Measurements from ENCODE around the gene CYFIP2.
"Not testable (repeated sequence)": the region's sequence is repeated elsewhere in the genome, so short reads cannot be mapped to it uniquely, and the experiment has no call there.

Gene CYFIP2

DNA sequence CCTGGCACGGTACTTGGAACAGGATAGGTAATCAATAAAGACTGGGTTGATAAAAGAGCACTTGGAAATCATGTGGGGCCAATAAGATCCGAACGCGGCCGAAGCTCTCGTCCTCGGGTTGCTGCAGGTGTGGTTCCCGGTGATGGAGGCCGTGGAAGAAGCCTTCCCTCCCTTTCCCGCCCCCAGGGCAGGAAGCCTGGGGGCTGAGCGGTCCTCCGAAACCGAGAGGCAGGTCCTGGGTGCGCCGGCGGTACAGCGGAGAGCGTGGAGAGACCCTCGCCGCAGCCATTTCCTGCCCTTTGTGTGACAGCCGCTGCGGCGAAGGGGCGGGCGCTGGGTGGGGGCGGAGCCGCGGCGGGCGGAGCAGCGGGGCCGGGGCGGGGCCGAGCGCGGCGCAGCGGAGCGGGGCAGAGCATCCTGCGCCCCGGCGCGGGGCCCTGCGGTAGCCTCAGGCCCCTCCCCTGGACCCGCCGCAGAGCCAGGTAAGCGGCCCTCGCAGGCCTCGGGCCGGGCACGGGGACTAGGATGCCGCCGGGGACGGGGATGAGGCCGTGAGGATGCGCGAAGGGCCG is at the start of gene CYFIP2:
CYFIP2 (plus strand) TSS at position 410 of the 572 bp plus-strand sequence. CDS start 19,239 bp downstream, outside the sequence.
- DNase-seq: peak; percentile 22

DNA sequence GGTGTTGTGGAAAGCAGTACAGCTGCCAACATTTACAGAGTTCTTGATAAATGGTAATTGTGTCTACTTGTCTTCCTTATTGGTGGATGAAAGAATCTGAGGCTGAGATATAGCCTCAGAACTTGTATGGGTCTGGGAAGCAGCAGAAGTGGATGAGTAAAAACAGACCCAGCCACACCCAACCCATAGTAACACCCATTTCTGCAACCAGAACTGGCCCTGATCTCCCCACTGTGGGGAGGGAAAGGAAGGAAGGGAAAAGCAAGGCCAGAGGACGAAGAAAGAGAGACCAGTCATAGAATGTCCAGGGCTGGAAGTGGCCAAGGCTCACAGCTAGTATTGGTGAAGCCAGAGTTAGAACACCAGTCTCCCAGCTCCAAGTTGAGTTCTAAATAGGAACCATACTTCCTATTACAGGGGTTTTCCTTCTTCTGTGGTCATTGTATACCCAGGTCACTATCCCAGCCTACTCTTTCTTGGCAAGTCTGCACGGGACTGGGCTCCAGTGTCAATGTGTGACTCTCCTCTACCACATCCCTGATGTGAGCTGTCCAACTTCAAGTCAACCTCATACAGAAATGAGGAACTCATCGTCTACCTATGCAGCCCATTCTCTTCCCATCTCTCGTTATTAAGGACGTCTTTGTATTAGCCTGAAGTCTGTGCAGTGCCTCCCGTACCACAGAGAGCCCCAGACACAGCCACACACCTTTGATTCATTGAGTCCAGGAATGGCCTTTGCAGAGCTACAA is 49.4 kb upstream of the CYFIP2 start:
- no peak for DNase-seq

GRCh38 chr5:157217289-157218024 is 48.5 kb upstream of the CYFIP2 start:
- no peak for DNase-seq

DNA sequence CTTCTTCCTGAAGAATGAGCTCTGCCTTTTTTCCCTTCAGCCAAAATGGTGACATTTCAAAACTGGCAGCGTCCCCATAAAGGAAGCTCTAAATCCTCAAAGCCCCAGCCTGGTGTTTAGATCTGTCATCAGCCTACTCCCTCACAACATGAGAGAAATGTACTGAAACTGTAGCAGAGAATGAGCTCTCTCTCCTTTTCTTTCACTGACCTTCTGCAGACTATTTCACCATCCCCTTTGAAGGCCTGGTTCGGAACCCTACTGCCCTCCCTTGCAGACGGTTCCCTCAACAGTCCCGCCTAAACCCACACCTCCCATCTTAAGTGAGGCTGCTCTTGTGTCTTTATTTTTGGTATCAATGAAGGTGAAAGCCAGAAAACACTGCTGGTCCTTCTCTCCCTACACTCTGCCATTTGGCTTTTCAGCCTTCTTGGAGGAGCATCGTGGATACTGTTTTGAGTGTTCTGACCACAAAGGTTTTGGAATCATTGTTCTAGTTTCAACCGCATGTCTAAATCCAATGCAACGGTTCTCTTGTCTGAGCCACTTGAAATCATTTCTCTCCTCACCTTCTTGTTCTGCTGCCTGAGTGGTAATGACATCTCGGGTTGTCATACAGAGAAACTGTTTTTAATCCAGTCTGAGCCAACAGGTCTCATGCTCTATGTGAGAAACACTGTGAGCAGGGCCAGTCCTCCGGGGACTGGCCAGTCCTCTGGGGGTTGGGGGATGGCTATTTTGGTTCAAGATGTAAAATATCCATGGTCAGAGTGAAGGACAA is 46.2 kb upstream of the CYFIP2 start:
- DNase-seq: no peak

DNA sequence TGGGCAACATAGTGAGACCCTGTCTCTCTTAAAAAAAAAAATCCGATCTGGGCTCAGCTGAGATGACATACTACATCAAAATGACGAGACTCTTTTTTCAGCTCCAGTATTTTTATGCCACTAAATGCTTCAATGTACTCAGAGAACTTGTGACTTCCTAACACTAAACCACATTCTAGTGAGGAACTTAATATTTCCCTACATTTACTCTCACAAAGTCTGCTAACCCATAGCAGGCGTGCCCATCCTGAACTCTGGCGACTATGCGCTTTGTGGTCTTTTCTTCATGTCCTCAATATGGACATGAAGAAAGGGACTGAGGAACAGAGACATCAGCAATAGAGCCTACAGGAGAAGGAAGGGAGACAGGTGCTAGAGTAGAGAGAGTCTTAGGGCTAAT is 44.0 kb upstream of the CYFIP2 start:
- DNase-seq: no peak

- DNase-seq: no peak
Observed at GRCh38 chr5:157222506-157223230, 43.3 kb upstream of the CYFIP2 start.

- no peak for DNase-seq
Observed at GRCh38 chr5:157225469-157226422, 40.2 kb upstream of the CYFIP2 start.

GRCh38 chr5:157230610-157231009 is 35.3 kb upstream of the CYFIP2 start:
- no peak for DNase-seq

GRCh38 chr5:157232706-157233105 is 33.2 kb upstream of the CYFIP2 start:
- DNase-seq: no peak

- DNase-seq: no peak
Observed at GRCh38 chr5:157233515-157233914, 32.4 kb upstream of the CYFIP2 start.

DNA sequence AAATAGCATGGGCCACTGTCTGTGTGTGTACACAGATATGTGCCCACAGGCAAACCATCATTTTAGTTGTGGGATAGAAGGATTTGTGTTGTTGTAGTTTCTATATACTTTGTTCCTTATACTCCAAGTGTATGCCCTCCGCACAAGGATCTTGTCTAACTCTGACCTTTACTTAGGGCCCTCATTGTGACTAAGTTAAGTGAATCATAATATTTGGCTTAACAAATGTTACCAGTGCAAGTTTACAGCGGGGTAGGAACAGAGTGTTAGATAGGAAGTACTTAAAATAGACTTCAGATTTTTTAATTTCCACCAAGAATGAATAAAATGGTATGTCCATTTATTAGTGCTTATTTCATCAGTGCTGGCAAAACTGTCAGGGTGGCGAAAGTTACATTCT is 29.5 kb upstream of the CYFIP2 start:
- DNase-seq: no peak

DNA sequence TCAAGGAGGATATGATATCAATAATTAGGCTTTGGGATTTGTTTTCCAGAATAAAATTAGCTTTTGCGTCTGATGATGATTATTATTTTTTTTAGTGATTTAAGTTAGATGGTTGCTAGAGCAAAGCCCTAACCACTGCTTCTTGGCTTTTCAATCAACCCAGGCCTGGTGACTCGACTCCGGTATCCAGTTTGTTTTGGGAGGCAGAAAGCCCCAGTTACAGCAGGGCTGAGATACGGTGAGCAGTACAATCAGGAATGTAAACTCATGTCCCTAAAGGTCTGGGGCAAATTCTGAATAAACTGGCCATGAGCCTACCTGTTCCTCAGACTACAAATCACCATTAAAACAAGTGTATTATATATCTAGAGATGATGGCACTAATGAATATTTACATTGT is 24.4 kb upstream of the CYFIP2 start:
- no peak for DNase-seq

DNA sequence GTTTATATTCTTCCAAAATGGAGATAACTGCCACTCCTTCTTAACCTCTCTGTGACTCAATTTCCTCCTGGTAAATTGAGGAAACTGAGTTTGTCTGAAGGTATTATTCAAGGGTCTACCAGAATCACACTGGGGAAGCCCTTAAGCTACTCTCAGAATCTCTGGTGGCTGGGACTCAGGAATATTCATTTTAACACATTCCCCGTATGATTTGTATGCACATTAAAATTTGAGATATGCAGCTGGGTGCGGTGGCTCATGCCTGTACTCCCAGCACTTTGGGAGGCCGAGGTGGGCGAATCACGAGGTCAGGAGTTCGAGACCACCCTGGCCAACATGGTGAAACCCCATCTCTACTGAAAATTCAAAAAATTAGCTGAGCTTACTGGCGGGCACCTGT is 21.2 kb upstream of the CYFIP2 start:
- DNase-seq: not testable (repeated sequence)

DNA sequence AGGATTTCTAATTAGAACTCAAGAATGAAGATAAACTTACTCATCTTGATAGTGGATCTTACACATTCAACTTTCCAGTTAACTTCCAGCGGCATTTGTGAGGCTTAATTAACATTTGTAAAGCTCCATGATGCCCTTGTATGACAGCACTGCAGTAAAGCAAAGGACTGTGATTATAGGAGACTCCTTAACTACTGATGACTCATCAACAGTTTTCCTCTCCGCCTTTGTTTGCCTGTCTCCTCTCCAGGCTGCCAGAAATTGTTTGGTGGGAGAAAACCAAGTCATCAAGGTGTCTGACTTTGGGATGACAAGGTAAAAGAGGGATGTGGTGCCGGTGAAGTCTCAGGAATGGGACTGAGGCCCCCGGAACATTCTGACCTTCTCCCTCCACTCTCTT is 20.4 kb upstream of the CYFIP2 start:
- DNase-seq: no peak

DNA sequence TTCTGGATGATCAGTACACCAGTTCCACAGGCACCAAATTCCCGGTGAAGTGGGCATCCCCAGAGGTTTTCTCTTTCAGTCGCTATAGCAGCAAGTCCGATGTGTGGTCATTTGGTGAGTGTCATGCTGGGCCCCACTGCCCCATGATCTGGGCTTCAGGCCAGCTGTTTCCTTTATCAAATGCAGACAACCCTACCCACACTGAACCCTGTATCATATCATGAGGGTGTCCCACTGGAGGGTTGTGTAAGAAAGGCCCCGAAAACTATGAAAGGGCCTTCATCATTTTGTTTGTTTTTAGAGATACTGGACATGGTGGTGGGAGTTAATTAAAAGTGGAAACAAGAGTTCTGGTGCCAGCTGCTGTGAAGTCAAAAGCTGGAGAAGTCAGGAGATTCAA is 20.0 kb upstream of the CYFIP2 start:
- DNase-seq: no peak

DNA sequence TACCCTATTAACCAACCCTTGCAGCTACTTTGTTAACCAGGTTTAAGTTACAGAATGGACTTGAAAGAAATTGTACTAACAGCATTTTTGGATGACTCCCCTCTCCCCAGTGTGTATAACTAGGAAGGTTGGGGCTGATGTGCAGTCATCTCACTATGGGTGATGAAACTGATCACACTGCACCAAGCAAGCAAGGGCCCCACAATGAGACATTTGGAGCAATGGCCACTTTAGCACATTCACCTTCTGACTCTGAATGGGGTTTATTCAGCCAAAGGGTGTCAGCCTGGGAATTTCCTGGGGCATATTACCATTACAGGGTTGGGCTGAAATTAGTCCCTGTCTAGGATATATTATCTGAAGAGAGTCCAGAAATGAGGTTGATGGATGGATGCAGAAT is 18.7 kb upstream of the CYFIP2 start:
- no peak for DNase-seq

DNA sequence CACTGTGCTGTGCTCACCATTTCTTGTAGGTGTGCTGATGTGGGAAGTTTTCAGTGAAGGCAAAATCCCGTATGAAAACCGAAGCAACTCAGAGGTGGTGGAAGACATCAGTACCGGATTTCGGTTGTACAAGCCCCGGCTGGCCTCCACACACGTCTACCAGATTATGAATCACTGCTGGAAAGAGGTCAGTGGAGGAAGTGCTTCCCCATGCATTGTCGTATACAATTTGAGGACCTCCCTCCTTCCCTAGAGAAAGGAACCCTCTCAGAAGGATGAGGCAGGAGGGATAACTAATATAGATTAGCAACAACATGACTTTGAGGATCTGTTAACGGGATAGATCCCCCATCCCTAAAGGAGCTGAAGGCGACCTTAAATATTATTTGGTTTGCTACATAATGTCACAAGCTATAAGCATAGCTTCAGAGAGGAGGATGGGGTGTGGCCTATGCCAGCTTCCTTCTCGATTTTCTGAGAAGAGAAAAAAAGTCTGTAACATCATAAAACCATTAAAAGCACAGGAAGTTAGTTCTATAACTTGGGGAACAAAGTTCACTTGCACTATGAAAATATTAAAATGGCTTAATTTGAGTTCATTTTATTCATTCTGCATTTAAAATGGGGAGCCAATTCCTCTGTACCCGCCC is 17.0 kb upstream of the CYFIP2 start:
- no peak for DNase-seq

- no peak for DNase-seq
Observed at GRCh38 chr5:157252711-157253465, 13.0 kb upstream of the CYFIP2 start.

GRCh38 chr5:157253547-157253946 is 12.4 kb upstream of the CYFIP2 start:
- DNase-seq: peak; percentile 7

GRCh38 chr5:157258450-157258849 is 7.5 kb upstream of the CYFIP2 start:
- DNase-seq: no peak
